HG02642 (cell line): Measurements from ENCODE around the gene GABRA4.

Experiments used
- ATAC-seq: cut with Tn5 transposase; IDR thresholded peaks from one replicate; pipeline ENCODE4 v1.9.1; 2021; ENCODE audit warnings: mild to moderate bottlenecking; ENCODE audit not compliant: unreplicated experiment, poor library complexity

The GABRA4 gene

DNA sequence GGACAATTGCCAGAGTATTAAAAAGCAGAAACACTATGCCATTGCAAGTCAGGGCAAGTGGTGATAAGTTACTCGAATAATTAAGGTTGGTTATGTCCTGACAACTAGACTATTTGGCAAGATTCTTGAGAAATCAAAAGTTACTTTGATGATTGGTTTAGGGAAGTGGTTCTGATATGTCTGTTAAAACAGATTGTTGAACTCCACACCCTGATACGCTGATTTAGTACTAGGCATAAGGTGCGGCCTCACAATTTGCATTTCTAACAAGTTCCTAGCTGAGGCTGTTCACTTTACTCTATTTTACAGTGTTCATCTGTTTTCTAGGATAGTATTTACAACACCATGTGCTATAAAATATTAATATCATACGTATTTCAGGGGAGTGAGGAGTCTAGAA is 12.5 kb downstream of the GABRA4 start:
- no peak for ATAC-seq

GRCh38 chr4:46979726-46980125 is 13.7 kb downstream of the GABRA4 start:
- ATAC-seq: no peak

GRCh38 chr4:46979283-46979682 is 14.1 kb downstream of the GABRA4 start:
- no peak for ATAC-seq

DNA sequence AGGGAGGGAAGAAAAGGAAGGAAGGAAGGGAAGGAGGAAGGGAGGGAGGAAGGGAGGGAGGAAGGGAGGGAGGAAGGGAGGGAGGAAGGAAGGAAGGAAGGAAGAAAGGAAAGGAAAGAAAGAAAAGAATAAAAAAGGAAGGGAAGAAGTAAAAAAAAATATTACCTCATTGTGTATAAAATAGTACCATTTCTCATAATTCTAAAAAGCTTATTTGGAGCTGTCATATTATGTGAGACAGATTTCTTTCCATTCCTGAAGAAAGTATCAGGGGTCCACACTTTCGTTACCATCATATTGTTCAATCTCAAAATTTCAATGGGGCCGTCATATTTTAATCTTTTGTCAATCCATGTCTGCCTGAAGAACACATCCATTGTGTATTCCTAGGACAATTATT is 16.1 kb downstream of the GABRA4 start:
- no peak for ATAC-seq

- no peak for ATAC-seq
Measured at GRCh38 chr4:46975812-46976553, 17.4 kb downstream of the GABRA4 start.

DNA sequence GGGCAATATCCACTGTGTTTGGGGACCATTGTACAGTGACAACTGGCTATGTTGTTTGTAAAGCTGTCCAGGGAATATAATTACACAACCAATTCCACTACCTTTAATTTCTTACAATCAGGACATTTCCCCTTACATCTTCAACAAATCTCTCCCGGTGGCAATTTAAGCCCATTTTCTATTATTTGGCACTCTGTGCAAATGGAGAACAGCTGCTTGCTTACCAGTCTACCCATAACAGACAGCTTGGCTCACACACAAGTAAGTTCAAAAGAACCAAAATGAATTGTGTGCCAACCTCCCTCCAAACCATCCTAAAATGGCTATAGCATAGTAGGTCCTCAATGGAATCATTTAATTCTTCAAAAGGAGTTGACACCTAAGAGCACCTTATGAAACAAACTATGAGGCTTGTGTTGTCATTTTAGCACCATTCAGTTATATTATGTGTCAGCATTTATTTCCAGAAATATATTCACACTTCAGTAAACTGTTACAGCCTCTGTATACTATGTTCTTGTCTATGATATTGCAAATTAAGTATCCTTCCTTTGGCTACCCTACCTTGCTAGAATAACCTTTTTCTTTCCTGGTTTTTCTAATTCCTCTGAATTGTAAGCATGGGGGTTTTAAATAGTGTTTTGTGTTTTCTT is 18.4 kb downstream of the GABRA4 start:
- no peak for ATAC-seq

GRCh38 chr4:46968847-46969246 is 24.5 kb downstream of the GABRA4 start:
- no peak for ATAC-seq

DNA sequence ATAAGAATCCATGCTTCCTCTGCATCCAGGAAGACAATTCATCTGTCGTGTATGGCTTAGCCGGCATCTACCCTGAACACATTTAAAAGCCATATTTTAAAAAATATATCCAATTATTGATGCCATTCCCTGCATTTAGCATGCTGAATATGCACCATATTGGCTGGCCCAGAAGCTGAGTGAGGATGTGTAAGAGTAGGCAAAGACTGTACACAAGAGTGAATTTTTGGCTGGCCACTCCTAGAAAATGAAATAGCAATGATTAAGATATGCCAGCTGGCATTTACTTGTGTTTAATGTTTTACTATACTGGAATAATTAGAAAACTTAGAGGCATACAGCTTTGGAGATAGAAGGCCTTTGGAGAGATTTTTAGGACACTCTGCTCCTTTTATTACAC is 25.8 kb downstream of the GABRA4 start:
- ATAC-seq: no peak

- ATAC-seq: no peak
Measured at GRCh38 chr4:46958742-46959488, 34.5 kb downstream of the GABRA4 start.

DNA sequence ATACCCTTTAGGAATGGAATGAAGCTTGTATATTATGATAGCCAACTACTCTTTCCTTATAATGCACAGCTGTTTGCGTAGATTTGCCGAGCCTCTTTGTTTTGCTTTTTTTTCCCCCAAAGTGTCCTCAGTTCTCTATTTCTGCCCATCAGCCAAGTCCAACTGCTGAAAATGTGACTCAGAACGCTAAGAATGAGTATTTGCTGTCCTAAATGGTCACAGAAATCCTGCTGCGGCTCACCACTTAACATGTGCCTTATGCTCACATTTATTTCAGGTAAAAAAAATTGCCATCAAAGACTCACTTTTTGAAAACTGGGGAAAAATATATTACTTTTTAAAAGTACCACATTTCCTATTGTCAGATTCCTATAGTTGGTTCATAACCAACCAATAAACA is 36.9 kb downstream of the GABRA4 start:
- no peak for ATAC-seq

- no peak for ATAC-seq
Measured at GRCh38 chr4:46955601-46956000, 37.8 kb downstream of the GABRA4 start.

DNA sequence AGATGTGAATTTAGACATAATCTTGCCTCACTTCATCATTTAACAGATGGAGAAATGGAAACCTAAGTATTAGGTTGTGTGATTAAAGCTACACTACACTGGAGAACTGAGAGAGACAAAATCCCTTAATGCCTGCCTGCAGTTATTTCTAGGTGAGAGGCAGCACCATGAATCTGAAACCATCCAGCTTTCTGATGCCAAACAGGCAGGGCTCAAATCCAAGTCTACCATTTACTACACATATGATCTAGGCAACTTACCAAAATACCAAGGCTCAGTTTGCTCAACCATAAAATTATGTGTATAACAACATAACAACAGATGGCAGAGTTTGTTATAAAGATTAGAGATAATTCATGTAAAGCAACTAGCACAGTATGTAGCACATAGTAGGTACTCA is 38.7 kb downstream of the GABRA4 start:
- ATAC-seq: no peak

GRCh38 chr4:46953564-46953963 is 39.8 kb downstream of the GABRA4 start:
- ATAC-seq: no peak

- ATAC-seq: no peak
Measured at GRCh38 chr4:46952451-46952850, 40.9 kb downstream of the GABRA4 start.

DNA sequence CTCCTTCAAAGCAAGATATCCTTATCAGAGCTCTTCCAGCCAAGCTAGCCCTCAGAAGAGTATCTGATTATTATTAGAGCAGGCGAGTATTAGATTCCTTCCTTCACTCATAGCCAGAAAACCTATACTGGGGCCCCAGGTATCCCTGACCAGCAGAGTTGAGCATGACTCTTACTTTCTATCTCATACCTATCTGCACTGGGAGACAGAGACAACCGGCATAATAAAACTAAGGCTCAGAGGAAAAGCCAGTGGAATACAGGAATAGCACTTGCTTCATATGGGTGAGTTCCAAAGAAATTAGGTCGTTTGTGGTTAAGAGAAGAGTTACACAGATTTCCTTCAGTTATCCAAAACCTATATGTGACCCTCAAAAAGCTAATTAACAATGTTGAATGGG is 42.6 kb downstream of the GABRA4 start:
- ATAC-seq: no peak

DNA sequence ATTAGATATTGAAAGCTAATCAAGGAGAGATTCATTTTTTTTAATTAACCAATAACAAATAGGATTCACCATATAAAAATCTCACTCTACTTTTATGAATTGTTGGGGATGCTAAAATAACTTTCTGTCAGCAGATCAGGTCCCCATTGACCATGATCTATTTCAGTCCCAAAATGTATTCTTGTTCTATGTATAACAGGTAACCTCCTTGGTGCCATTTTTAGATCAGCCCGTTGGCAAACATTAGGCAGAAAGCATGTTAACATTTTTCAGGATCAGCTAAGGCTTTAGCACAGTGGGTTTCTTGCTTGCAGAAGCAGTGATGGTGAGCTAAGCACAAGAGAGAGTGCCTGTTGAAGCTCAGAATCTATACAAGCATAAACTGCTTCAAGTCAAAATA is 43.6 kb downstream of the GABRA4 start:
- ATAC-seq: no peak

DNA sequence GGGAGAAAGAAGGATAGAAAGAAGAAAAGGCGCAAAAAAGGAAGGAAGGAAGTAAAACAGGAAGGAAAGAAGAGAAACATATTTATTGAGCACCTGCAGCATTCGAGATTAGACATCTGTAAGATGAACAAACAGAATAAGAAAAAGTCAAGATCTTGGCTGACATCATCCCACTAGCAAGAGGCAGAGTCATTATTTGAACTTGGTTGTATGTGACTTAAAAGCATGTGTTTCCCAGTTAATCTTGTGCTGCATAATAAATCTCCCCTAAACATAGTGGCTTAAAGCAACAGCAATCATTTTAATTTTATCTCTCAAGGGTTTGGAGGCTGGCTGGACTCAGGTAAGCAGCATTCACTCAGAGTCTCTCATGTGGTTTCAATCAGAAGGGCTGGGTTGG is 45.8 kb downstream of the GABRA4 start:
- ATAC-seq: no peak

DNA sequence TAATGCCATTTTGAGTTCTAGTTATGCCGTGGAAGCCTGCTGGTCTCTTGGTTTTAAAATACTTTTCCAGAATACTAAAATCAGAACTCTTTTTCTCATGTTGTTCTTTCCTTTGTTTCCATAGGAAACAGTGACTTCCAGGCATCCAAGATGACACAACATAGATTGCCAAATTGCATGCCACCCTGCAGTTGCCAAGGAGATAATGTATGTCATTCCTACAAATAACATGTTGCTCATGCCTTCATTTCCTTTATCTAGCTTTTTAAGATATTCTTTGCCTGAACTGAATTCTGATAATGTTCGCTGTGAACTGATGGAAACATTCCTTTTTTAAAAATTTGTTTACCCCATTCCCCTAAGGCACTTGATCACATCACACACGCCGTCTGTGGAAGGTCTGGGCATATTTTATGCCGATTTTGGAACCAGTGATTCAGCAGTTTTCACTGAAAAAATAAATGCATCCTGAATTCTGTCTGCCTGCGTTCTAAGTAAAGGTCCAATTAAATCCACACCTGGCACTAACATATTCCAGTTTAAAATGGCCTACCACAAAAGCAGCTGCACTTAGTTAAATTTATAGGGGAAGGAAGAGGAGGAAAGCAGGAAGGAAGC is 46.4 kb downstream of the GABRA4 start:
- ATAC-seq: no peak

GRCh38 chr4:46945062-46945461 is 48.3 kb downstream of the GABRA4 start:
- ATAC-seq: no peak

- no peak for ATAC-seq
Measured at GRCh38 chr4:46944345-46944744, 49.0 kb downstream of the GABRA4 start.

DNA sequence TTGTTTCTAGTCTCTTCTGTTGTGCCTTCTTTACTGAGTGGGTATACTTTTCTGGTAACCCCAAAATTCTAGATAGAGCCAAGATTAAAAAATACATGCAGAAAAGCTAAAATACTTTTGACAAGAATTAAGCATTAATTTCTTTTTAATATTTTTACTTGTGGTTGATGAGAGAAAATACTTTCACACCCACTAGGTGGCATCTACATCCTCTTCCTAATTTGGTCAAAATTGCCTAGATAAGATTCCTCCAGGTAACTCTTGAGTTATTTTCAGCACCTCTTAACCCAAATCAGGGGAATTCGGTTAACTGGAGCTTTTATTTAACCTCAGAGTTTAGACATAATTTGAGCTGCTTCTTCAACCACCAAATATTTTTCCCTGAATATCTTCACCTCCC is 55.9 kb downstream of the GABRA4 start:
- no peak for ATAC-seq
